HG03139 (cell line): ENCODE measurements around the gene ARHGAP20.

Source experiments
- ATAC-seq: cut with Tn5 transposase; IDR thresholded peaks from one replicate; pipeline ENCODE4 v1.9.1; 2021; ENCODE audit not compliant: unreplicated experiment

The ARHGAP20 gene

DNA sequence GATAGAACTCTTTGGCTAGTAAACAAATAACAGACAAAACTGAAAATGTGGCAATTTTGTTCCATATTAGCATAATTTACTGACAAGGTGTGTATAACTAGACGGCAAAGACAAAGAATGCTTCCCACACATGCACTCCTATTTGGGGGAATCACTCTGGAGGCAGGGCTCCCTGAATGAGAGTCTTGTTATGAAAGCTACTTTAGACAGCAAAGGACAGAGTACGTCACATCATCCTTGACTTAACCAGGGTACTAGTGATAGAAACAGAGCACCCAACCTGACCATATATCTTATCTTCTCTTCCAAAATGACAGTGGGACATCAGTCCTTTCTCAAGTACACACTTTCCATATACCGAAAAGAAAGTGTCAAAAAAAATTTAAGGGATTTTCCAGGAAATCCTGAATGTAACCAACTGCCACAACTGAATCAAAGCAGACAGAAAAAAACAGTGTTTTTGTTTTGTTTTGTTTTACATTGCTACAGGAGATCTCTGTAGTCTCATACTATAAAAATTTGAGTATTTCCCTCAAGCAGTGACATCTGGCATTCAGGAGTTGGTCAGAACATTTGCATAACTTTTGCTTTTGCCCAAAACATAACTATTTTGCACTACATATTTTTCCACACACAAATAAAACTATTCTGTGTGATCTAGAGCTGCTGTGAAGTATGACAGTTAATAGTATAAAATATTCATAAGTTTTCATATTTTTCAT is 98.9 kb downstream of the ARHGAP20 start:
- ATAC-seq, result no peak

GRCh38 chr11:110606415-110606814 is 105.8 kb downstream of the ARHGAP20 start:
- no peak for ATAC-seq

- ATAC-seq, result no peak
Measured at GRCh38 chr11:110601936-110602335, 110.3 kb downstream of the ARHGAP20 start.

DNA sequence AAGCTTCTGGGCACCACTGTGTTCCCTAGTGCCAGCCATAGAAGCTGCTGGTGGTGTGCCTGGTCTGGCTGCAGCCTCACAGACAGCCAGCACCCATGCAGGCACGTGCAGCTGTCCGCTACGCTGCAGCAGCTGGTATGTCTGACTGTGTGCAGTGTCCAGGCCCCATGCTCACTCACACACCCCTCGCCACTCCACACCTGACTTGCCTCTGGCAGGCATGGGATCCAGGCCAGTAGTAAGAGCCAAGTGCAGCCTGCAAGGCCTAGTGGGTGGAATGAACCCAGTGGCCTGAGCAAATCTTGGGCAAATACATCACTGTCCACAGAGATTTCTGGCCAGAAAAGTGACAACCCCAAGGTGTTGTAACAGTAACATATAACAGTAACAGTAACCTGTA is 111.9 kb downstream of the ARHGAP20 start:
- no peak for ATAC-seq

- ATAC-seq, result no peak
Measured at GRCh38 chr11:110599207-110599606, 113.0 kb downstream of the ARHGAP20 start.

GRCh38 chr11:110598725-110599124 is 113.5 kb downstream of the ARHGAP20 start:
- ATAC-seq, result no peak

DNA sequence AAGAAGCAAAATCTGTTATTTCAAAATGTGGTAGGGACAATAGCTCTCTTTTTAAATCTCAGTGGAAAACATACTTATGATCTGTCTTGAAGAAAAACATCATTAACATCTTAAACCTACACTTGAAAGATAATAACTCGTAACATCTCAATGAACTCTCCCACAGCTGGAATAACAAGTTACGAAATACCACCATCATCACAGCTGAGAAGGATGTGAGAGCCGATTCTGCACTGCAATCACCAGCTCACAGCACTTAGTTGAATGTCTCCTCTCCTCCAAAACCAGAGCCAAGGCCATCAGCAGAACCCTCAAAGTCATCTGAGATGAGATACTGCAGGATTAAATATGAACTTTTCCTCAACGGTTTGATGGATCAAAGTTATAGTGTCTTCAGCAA is 124.3 kb downstream of the ARHGAP20 start:
- no peak for ATAC-seq

GRCh38 chr11:110587129-110587528 is 125.1 kb downstream of the ARHGAP20 start:
- no peak for ATAC-seq

DNA sequence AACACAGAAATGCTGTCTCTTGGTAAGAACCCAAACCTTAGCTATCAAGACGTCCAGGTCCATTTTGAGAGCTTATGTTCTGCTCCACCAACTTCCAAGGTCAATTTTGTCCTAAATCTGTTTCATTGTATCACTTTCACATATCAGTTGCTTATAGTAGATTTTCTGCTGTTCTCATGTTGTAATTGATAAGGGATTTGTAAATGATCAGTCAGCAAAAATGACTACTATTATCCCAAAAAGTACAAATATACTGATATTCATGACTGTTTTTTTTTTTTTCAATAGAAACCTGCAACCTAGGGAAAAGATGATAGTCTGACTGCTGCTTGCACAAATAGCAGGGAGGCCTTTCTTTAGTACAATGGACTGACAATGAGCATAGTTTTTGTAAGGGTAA is 128.1 kb downstream of the ARHGAP20 start:
- no peak for ATAC-seq

GRCh38 chr11:110582728-110583432 is 129.4 kb downstream of the ARHGAP20 start:
- ATAC-seq, result no peak

DNA sequence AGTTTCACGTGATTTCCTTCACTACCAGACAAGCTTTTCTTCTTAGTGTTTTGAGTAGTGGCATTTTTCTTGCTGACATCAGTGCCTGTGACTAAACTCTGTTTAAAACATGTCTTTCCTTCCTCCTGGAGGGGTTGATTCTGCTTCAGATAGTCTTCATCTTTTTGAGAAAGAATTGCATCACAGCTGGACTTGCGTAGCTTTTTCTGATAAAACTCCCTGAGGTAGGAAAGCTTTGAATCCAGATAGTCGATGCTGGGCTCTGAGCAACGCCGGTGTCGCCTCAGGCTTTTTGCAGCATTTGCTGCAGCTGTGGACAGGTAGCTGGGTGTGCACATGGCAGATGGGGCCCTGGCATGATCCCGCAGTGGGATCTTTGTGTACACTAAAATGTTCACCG is 131.7 kb downstream of the ARHGAP20 start:
- no peak for ATAC-seq

DNA sequence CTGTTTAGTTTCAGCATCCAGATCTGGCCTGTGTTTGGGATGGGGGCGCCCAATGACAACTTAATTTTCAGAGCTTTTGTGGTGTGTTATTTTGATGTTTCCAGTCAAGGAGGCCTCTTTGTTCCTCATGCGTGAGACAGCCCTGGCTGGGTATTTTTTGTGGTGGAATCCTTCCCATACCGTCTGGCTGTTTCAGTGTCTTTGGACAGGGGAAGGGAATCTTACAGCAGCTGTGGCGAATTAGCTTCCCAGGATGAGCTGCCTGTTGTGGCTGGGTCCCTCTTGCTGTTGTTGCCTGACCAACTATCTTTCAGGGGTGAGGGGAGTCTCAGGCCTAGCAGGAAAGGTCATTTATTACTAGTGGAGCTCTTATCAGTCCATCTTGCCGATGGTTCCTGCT is 138.8 kb downstream of the ARHGAP20 start:
- ATAC-seq, result no peak

GRCh38 chr11:110571081-110571720 is 141.0 kb downstream of the ARHGAP20 start:
- no peak for ATAC-seq

DNA sequence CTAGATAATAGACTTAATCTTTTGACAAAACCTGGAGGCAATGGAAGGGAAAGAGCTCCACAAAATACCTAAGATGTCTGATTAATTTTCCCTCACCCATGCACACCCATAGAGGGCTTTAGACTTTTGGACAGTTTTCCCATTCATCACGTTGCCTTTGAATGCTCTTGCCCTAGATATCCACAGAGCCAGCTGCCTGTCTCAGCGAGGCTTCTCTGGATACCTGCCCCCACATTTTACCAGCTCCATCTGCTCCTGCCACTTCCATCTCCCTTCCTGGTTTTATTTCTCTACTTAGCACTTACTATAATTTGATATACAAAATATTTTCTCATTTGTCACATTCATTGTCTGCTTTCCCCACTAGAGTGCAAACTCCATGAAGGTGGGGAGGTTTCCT is 145.7 kb downstream of the ARHGAP20 start:
- no peak for ATAC-seq

- no peak for ATAC-seq
Measured at GRCh38 chr11:110565357-110566336, 146.6 kb downstream of the ARHGAP20 start.

- no peak for ATAC-seq
Measured at GRCh38 chr11:110564676-110565356, 147.4 kb downstream of the ARHGAP20 start.

- no peak for ATAC-seq
Measured at GRCh38 chr11:110544779-110545178, 167.5 kb downstream of the ARHGAP20 start.

GRCh38 chr11:110538154-110538553 is 174.1 kb downstream of the ARHGAP20 start:
- no peak for ATAC-seq

- no peak for ATAC-seq
Measured at GRCh38 chr11:110530900-110531741, 181.1 kb downstream of the ARHGAP20 start.
